ENCODE data around the gene TCP11. TPM values are rescaled to one million over a fixed set of nuclear protein-coding genes. Genes with fewer than 3 reads are reported as not detected.

Gene TCP11
- total RNA-seq, 1 experiment from 2014 or later: not detected

GRCh38 chr6:35154262-35154661 is 13.1 kb upstream of the TCP11 start:
- intact Hi-C loops (cut with micrococcal nuclease; ENCODE audit: unreplicated experiment): no loop called here
- H3K9me3 Mint-ChIP-seq (ENCODE audit: low read depth, unreplicated experiment): no peaks in the 10 kb centered on the region
- peaks cover 16% of the 10 kb centered on the region for H3K4me1 Mint-ChIP-seq (ENCODE audit: low read depth, unreplicated experiment)
- H3K27me3 Mint-ChIP-seq (ENCODE audit: unreplicated experiment): no peaks in the 10 kb centered on the region
- BruUV-seq (replicated peaks): no TSS peak
- TF ChIP-seq CTCF (IDR thresholded peaks at IDR 0.05; ENCODE audit: unreplicated experiment): no peak
- no peak overlapping the region for H3K4me3 Mint-ChIP-seq (ENCODE audit: low read depth, unreplicated experiment)
- DNase-seq: no peak
- CTCF ChIA-PET: no interaction called here
- H3K27ac Mint-ChIP-seq (ENCODE audit: unreplicated experiment): no peak overlapping the region
- H3K36me3 Mint-ChIP-seq (ENCODE audit: insufficient read depth, unreplicated experiment): no peaks in the 10 kb centered on the region

GRCh38 chr6:35152067-35152707 is 11.0 kb upstream of the TCP11 start:
- Mint-ChIP-seq H3K36me3 (ENCODE audit: insufficient read depth, unreplicated experiment) (no peaks in the 10 kb centered on the region), H3K9me3 (ENCODE audit: low read depth, unreplicated experiment) (no peaks in the 10 kb centered on the region), H3K27ac (ENCODE audit: unreplicated experiment) (no peak overlapping the region), H3K4me1 (ENCODE audit: low read depth, unreplicated experiment) (peaks cover 19% of the 10 kb centered on the region), H3K4me3 (ENCODE audit: low read depth, unreplicated experiment) (no peak overlapping the region), H3K27me3 (ENCODE audit: unreplicated experiment) (no peaks in the 10 kb centered on the region)
- intact Hi-C loops (cut with micrococcal nuclease; ENCODE audit: unreplicated experiment): no loop called here
- TF ChIP-seq CTCF (IDR thresholded peaks at IDR 0.05; ENCODE audit: unreplicated experiment): no peak
- CTCF ChIA-PET: interaction anchor here (0.5 to 1.1 kb wide), 4 partner anchors 12 to 612 kb away, joined by 3 to 4 read pairs (median 3); partner anchors contain the start of gene DEF6
- BruUV-seq (replicated peaks): no TSS peak
- no peak for DNase-seq

- H3K27ac Mint-ChIP-seq (ENCODE audit: unreplicated experiment): no peak overlapping the region
- H3K36me3 Mint-ChIP-seq (ENCODE audit: insufficient read depth, unreplicated experiment): no peaks in the 10 kb centered on the region
- no peak overlapping the region for H3K4me3 Mint-ChIP-seq (ENCODE audit: low read depth, unreplicated experiment)
- no peaks in the 10 kb centered on the region for H3K27me3 Mint-ChIP-seq (ENCODE audit: unreplicated experiment)
- BruUV-seq (replicated peaks): no TSS peak
- CTCF ChIA-PET: interaction anchor here (0.7 to 1.1 kb wide), 2 partner anchors 146 to 164 kb away, joined by 3 read pairs; partner anchors contain the start of gene DEF6
- intact Hi-C loops (cut with micrococcal nuclease; ENCODE audit: unreplicated experiment): no loop called here
- H3K9me3 Mint-ChIP-seq (ENCODE audit: low read depth, unreplicated experiment): no peaks in the 10 kb centered on the region
- no peak for TF ChIP-seq CTCF (IDR thresholded peaks at IDR 0.05; ENCODE audit: unreplicated experiment)
- peaks cover 21% of the 10 kb centered on the region for H3K4me1 Mint-ChIP-seq (ENCODE audit: low read depth, unreplicated experiment)
- no peak for DNase-seq
These were observed 10.3 kb upstream of the TCP11 start for GRCh38 chr6:35151466-35151865.

GRCh38 chr6:35149891-35150566 is 8.9 kb upstream of the TCP11 start:
- Mint-ChIP-seq H3K9me3 (ENCODE audit: low read depth, unreplicated experiment) (no peaks in the 10 kb centered on the region), H3K4me3 (ENCODE audit: low read depth, unreplicated experiment) (no peak overlapping the region), H3K36me3 (ENCODE audit: insufficient read depth, unreplicated experiment) (no peaks in the 10 kb centered on the region), H3K27me3 (ENCODE audit: unreplicated experiment) (no peaks in the 10 kb centered on the region), H3K27ac (ENCODE audit: unreplicated experiment) (no peak overlapping the region), H3K4me1 (ENCODE audit: low read depth, unreplicated experiment) (peaks cover 28% of the 10 kb centered on the region)
- no peak for TF ChIP-seq CTCF (IDR thresholded peaks at IDR 0.05; ENCODE audit: unreplicated experiment)
- intact Hi-C loops (cut with micrococcal nuclease; ENCODE audit: unreplicated experiment): loop anchor here (10.0 kb wide), 3 partner anchors 265 to 685 kb away; partner anchors contain the start of genes ANKS1A, PACSIN1 and TAF11
- CTCF ChIA-PET: interaction anchor here (1.2 kb wide), 1 partner anchor 38 kb away, joined by 3 read pairs; no protein-coding TSS in a partner anchor
- DNase-seq: no peak
- no TSS peak for BruUV-seq (replicated peaks)

Data from Calu3 (cell line).